HCT116 (cell line): ENCODE data around the gene CACNA1C. TPM values are rescaled to one million over a fixed set of nuclear protein-coding genes. Genes with fewer than 3 reads are reported as not detected.

Source experiments
- ATAC-seq: fragments of 200-7000 bp; cut with Tn5 transposase; 2 replicates; pipeline ENCODE4 v1.9.1; 2020; ENCODE audit warnings: mild to moderate bottlenecking, moderate library complexity
- BruUV-seq: library from RNA; stranded (reverse); fragments of 400-500 nt; replicated peaks from 2 replicates; lab custom pipeline; 2021; lab: Mats Ljungman, UMichigan
- CTCF ChIA-PET: fragments of 300-600 bp; sonication (Branson Sonifier 250); formaldehyde crosslinking; loops from one replicate; lab custom pipeline; 2021; ENCODE audit warnings: antibody characterized with exemption; lab: Charles Lee
- POLR2A ChIA-PET: fragments of 300-600, 350-600 bp; sonication (Branson Sonifier 250); formaldehyde crosslinking; loops from one replicate; lab custom pipeline; 2021; ENCODE audit warnings: antibody characterized with exemption; lab: Charles Lee
- RAD21 ChIA-PET, 2 experiments: fragments of 300-600 bp; sonication (Branson Sonifier 250); formaldehyde crosslinking; loops; one replicate each; lab custom pipeline; 2023; ENCODE audit warnings: low total read pairs in 2 of 2; ENCODE audit not compliant: uncharacterized antibody in 2 of 2, unreplicated experiment in 2 of 2, low non-redundant PET in 1 of 2; lab: Charles Lee
- DNase-seq: peaks from one replicate; pipeline ENCODE4 v3.0.0-alpha.2; 2010; ENCODE audit warnings: low read depth, low spot score
- H2AFZ ChIP-seq: fragments of 200-600 bp; shearing (Covaris generic), sonication (generic); 2 replicates; pipeline ENCODE4 v1.6.1; 2017; ENCODE audit warnings: low read depth, mixed run types, mixed read lengths, antibody characterized with exemption, low read length; ENCODE audit not compliant: poor library complexity, severe bottlenecking
- H3K27ac ChIP-seq: 2 replicates; pipeline ENCODE4 v1.5.1; 2012; ENCODE audit warnings: low read depth, low read length
- H3K27me3 ChIP-seq: fragments of 200-600 bp; sonication (generic); 2 replicates; pipeline ENCODE4 v1.6.1; 2016; ENCODE audit warnings: mixed run types, low read length, mixed read lengths; ENCODE audit not compliant: insufficient read depth
- H3K36me3 ChIP-seq, 2 experiments: fragments of 200-500 bp in 1 of 2; fragments of 200-600 bp in 1 of 2; sonication (Bioruptor generic) in 1 of 2; sonication (generic) in 1 of 2; 2 replicates each; pipeline versions ENCODE4 v1.5.1 to v1.6.1; 2014 to 2016; ENCODE audit warnings: low read length in 2 of 2, inconsistent platforms in 1 of 2, mixed read lengths in 1 of 2, mixed run types in 1 of 2; ENCODE audit not compliant: insufficient read depth in 2 of 2, control insufficient read depth in 1 of 2
- H3K4me1 ChIP-seq, 2 experiments: fragments of 200-600 bp in 1 of 2; sonication (generic) in 1 of 2; 2 replicates each; pipeline versions ENCODE4 v1.5.1 to v1.6.1; 2012 to 2017; ENCODE audit warnings: low read length in 2 of 2, inconsistent platforms in 1 of 2, mild to moderate bottlenecking in 1 of 2, mixed read lengths in 1 of 2, mixed run types in 1 of 2, moderate library complexity in 1 of 2; ENCODE audit not compliant: insufficient read depth in 2 of 2, control insufficient read depth in 1 of 2
- H3K4me2 ChIP-seq: fragments of 200-600 bp; sonication (generic); 2 replicates; pipeline ENCODE4 v1.6.1; 2017; ENCODE audit warnings: mixed run types, low read length, mixed read lengths
- H3K4me3 ChIP-seq, 2 experiments: fragments of 200-600 bp in 1 of 2; sonication (generic) in 1 of 2; replicated peaks in 1 of 2; 2 replicates each; pipeline ENCODE4 v1.5.1; 2011 to 2016; ENCODE audit warnings: low read length in 2 of 2, control low read depth in 1 of 2, low read depth in 1 of 2, mild to moderate bottlenecking in 1 of 2, mixed read lengths in 1 of 2, mixed run types in 1 of 2
- H3K79me2 ChIP-seq: fragments of 200-600 bp; sonication (generic); 2 replicates; pipeline ENCODE4 v1.6.1; 2017; ENCODE audit warnings: mild to moderate bottlenecking, mixed run types, low read length, moderate library complexity, mixed read lengths; ENCODE audit not compliant: insufficient read depth
- H3K9ac ChIP-seq: fragments of 200-600 bp; sonication (generic); 2 replicates; pipeline ENCODE4 v1.6.1; 2016; ENCODE audit warnings: low read length, mixed read lengths
- H3K9me2 ChIP-seq: fragments of 200-600 bp; sonication (generic), shearing (Covaris generic); 2 replicates; pipeline ENCODE4 v1.6.1; 2017; ENCODE audit warnings: mixed run types, mild to moderate bottlenecking, moderate library complexity; ENCODE audit not compliant: insufficient read depth
- H3K9me3 ChIP-seq, 2 experiments: fragments of 200-500 bp in 1 of 2; fragments of 200-600 bp in 1 of 2; sonication (Bioruptor generic) in 1 of 2; sonication (generic) in 1 of 2; 2 replicates each; pipeline ENCODE4 v1.6.1; 2014 to 2017; ENCODE audit warnings: low read length in 2 of 2, mixed read lengths in 2 of 2, inconsistent platforms in 1 of 2, low read depth in 1 of 2, mild to moderate bottlenecking in 1 of 2, mixed run types in 1 of 2, moderate library complexity in 1 of 2; ENCODE audit not compliant: control insufficient read depth in 1 of 2, insufficient read depth in 1 of 2
- H4K20me1 ChIP-seq: fragments of 200-600 bp; sonication (generic), shearing (Covaris generic); 2 replicates; pipeline ENCODE4 v1.6.1; 2017; ENCODE audit warnings: mixed run types, mild to moderate bottlenecking, moderate library complexity; ENCODE audit not compliant: insufficient read depth
- CBX3 ChIP-seq: IDR thresholded peaks from 2 replicates; pipeline ENCODE4 v1.6.1; 2012; ENCODE audit warnings: low read depth
- ELF1 ChIP-seq: IDR thresholded peaks from 2 replicates; pipeline ENCODE4 v1.6.1; 2012; ENCODE audit warnings: low read depth, borderline replicate concordance
- EZH2phosphoT487 ChIP-seq: fragments of 200-600 bp; IDR thresholded peaks from 2 replicates; pipeline ENCODE4 v1.6.1; 2018; ENCODE audit warnings: antibody characterized with exemption, borderline replicate concordance
- FOSL1 ChIP-seq: IDR thresholded peaks from 2 replicates; pipeline ENCODE4 v1.6.1; 2012; ENCODE audit warnings: low read depth
- POLR2A ChIP-seq: IDR thresholded peaks from 2 replicates; pipeline ENCODE4 v1.7.0; 2011; ENCODE audit warnings: borderline replicate concordance; ENCODE audit not compliant: insufficient read depth, insufficient read length; ENCODE audit errors: extremely low read depth
- POLR2AphosphoS5 ChIP-seq: IDR thresholded peaks from 2 replicates; pipeline ENCODE4 v1.6.1; 2011; ENCODE audit warnings: mild to moderate bottlenecking, low read depth, low read length, moderate library complexity
- SIN3A ChIP-seq: IDR thresholded peaks from 2 replicates; pipeline ENCODE4 v1.6.1; 2012; ENCODE audit warnings: low read depth
- SP1 ChIP-seq: IDR thresholded peaks from 2 replicates; pipeline ENCODE4 v1.6.1; 2012; ENCODE audit warnings: low read depth
- SRF ChIP-seq: IDR thresholded peaks from 2 replicates; pipeline ENCODE4 v1.6.1; 2012; ENCODE audit warnings: low read depth
- YY1 ChIP-seq: IDR thresholded peaks from 2 replicates; pipeline ENCODE4 v1.6.1; 2011; ENCODE audit warnings: low read length, low read depth, moderate library complexity, mild to moderate bottlenecking; ENCODE audit not compliant: insufficient replicate concordance; ENCODE audit errors: extremely low read depth
- ZFX ChIP-seq: fragments of 450-650 bp; IDR thresholded peaks from 2 replicates; pipeline ENCODE4 v1.6.1; 2017
- ZNF274 ChIP-seq: fragments of 200-500 bp; sonication (Bioruptor generic); IDR thresholded peaks from 2 replicates; pipeline ENCODE4 v1.6.1; 2014; ENCODE audit warnings: mild to moderate bottlenecking, low read depth, low read length, inconsistent platforms
- intact Hi-C: fragments of 100-400 bp; cut with micrococcal nuclease; formaldehyde crosslinking; loops from 2 replicates; pipeline ENCODE4 v1.10.0; 2022
- total RNA-seq: library from RNA; stranded (reverse); gene quantifications from one replicate; pipeline ENCODE4 v1.2.1, GENCODE V29; 2021; ENCODE audit not compliant: unreplicated experiment
- TF ChIP-seq, protein P1 (sequence below): IDR thresholded peaks from 2 replicates; pipeline ENCODE4 v1.6.1; 2012; ENCODE audit warnings: low read depth
- TF ChIP-seq, protein P2 (sequence below): IDR thresholded peaks from 2 replicates; pipeline ENCODE4 v1.6.1; 2012
- TF ChIP-seq, protein P3 (sequence below): IDR thresholded peaks from 2 replicates; pipeline ENCODE4 v1.6.1; 2012
- TF ChIP-seq, protein P4 (sequence below): IDR thresholded peaks from 2 replicates; pipeline ENCODE4 v1.6.1; 2011; ENCODE audit warnings: mild to moderate bottlenecking, low read length, moderate library complexity; ENCODE audit not compliant: insufficient replicate concordance; ENCODE audit errors: extremely low read depth

CACNA1C gene
- total RNA-seq, 1 experiment from 2014 or later, result 0.05 TPM

DNA sequence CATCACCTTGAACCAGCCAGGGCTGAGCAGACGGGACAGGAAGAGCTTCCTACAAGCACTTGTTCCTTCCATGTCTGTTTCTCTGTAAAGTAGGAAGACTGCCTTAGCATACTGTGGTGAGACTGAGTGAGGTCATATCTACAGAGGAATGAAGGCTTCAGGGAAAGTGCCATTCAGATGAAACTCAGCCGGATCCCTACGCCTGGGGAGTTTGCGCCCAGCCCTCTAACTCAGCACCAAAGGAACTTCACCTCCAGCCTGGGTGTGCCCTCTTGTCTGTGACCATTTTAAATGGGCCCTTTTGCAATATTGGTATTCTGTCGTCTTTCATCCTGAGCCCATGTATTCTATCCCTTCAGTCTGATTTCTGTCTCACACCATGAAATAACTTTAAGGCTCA is 566.3 kb downstream of the CACNA1C start (continued):
- TF ChIP-seq, protein P1, sequence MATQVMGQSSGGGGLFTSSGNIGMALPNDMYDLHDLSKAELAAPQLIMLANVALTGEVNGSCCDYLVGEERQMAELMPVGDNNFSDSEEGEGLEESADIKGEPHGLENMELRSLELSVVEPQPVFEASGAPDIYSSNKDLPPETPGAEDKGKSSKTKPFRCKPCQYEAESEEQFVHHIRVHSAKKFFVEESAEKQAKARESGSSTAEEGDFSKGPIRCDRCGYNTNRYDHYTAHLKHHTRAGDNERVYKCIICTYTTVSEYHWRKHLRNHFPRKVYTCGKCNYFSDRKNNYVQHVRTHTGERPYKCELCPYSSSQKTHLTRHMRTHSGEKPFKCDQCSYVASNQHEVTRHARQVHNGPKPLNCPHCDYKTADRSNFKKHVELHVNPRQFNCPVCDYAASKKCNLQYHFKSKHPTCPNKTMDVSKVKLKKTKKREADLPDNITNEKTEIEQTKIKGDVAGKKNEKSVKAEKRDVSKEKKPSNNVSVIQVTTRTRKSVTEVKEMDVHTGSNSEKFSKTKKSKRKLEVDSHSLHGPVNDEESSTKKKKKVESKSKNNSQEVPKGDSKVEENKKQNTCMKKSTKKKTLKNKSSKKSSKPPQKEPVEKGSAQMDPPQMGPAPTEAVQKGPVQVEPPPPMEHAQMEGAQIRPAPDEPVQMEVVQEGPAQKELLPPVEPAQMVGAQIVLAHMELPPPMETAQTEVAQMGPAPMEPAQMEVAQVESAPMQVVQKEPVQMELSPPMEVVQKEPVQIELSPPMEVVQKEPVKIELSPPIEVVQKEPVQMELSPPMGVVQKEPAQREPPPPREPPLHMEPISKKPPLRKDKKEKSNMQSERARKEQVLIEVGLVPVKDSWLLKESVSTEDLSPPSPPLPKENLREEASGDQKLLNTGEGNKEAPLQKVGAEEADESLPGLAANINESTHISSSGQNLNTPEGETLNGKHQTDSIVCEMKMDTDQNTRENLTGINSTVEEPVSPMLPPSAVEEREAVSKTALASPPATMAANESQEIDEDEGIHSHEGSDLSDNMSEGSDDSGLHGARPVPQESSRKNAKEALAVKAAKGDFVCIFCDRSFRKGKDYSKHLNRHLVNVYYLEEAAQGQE, result no peak
- no peak for TF ChIP-seq EZH2phosphoT487
- TF ChIP-seq FOSL1, result no peak
- no peak for TF ChIP-seq POLR2A
- no peak for TF ChIP-seq SIN3A
- TF ChIP-seq ZFX, result no peak
- TF ChIP-seq ZNF274, result no peak

DNA sequence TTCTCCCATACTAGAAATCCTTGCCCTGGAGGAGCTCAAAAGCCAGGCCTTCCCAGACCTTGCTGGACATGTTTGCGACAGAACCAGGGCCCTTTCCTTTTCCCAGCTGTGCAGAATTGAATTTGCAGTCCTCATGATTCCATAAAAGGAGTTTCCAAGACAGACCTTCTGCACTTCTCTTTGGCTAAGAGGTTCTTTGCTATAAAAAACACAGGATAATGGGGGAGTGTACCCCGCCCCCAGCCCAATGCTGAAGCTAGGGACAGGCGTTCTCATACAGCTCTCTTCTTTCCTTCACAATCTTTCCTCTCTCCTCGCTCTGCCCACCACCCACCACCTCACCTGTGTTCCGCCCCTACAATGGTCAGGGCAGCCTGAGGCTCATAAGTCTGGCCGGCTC is 569.7 kb downstream of the CACNA1C start:
- Histone ChIP-seq H3K9ac (no peak overlapping the region), H3K4me3 (no peak overlapping the region), H3K27ac (no peak overlapping the region), H3K79me2 (no peaks in the 10 kb centered on the region), H3K36me3 (no peaks in the 10 kb centered on the region), H3K9me3 (no peaks in the 10 kb centered on the region), H4K20me1 (no peaks in the 10 kb centered on the region), H3K9me2 (no peaks in the 10 kb centered on the region), H2AFZ (no peak overlapping the region), H3K27me3 (peaks cover 23% of the 10 kb centered on the region), H3K4me1 (peaks cover 0 to 4% of the 10 kb centered on the region in 2 experiments; a peak in 1 of 4 replicates), H3K4me2 (no peak overlapping the region)
- BruUV-seq, result no TSS peak
- ChIA-PET POLR2A (no interaction called here), RAD21 (no interaction called here), CTCF (no interaction called here)
- intact Hi-C loops, result no loop called here
- no peak for DNase-seq
- no peak for ATAC-seq
- TF ChIP-seq FOSL1 (no peak), ELF1 (no peak), YY1 (no peak), SRF (no peak), SP1 (no peak), EZH2phosphoT487 (no peak), SIN3A (no peak), POLR2AphosphoS5 (no peak), ZNF274 (no peak), ZFX (no peak), CBX3 (no peak)
- TF ChIP-seq, protein P2, sequence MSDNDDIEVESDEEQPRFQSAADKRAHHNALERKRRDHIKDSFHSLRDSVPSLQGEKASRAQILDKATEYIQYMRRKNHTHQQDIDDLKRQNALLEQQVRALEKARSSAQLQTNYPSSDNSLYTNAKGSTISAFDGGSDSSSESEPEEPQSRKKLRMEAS, result no peak
- TF ChIP-seq, protein P3, sequence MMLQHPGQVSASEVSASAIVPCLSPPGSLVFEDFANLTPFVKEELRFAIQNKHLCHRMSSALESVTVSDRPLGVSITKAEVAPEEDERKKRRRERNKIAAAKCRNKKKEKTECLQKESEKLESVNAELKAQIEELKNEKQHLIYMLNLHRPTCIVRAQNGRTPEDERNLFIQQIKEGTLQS, result no peak
- TF ChIP-seq, protein P1, result no peak
- TF ChIP-seq, protein P4, sequence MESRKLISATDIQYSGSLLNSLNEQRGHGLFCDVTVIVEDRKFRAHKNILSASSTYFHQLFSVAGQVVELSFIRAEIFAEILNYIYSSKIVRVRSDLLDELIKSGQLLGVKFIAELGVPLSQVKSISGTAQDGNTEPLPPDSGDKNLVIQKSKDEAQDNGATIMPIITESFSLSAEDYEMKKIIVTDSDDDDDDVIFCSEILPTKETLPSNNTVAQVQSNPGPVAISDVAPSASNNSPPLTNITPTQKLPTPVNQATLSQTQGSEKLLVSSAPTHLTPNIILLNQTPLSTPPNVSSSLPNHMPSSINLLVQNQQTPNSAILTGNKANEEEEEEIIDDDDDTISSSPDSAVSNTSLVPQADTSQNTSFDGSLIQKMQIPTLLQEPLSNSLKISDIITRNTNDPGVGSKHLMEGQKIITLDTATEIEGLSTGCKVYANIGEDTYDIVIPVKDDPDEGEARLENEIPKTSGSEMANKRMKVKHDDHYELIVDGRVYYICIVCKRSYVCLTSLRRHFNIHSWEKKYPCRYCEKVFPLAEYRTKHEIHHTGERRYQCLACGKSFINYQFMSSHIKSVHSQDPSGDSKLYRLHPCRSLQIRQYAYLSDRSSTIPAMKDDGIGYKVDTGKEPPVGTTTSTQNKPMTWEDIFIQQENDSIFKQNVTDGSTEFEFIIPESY, result no peak
